Mesodermal cell (in vitro differentiated cells): ENCODE measurements around the gene IQUB.
"Not testable (repeated sequence)": the region's sequence is repeated elsewhere in the genome, so short reads cannot be mapped to it uniquely, and the experiment has no call there.

ENCODE experiments used
- H3K27ac ChIP-seq: 2 replicates; pipeline ENCODE4 v1.7.0; 2013; ENCODE audit warnings: mild to moderate bottlenecking, low read depth, low read length, moderate library complexity; ENCODE audit not compliant: severe bottlenecking
- H3K36me3 ChIP-seq: 2 replicates; pipeline ENCODE4 v1.7.1; 2013; ENCODE audit warnings: mild to moderate bottlenecking, low read length, moderate library complexity; ENCODE audit not compliant: control insufficient read depth, insufficient read depth
- H3K4me1 ChIP-seq: one replicate; pipeline ENCODE4 v1.7.1; 2013; ENCODE audit warnings: mild to moderate bottlenecking, low read length; ENCODE audit not compliant: insufficient read depth, control insufficient read depth, poor library complexity, severe bottlenecking
- H3K4me3 ChIP-seq: 2 replicates; pipeline ENCODE4 v1.7.0; 2013; ENCODE audit warnings: low read length, control low read depth, mild to moderate bottlenecking; ENCODE audit not compliant: insufficient read depth, poor library complexity, severe bottlenecking; ENCODE audit errors: extremely low read depth
- H3K9me3 ChIP-seq: 2 replicates; pipeline ENCODE4 v1.7.1; 2013; ENCODE audit warnings: mild to moderate bottlenecking, low read length, moderate library complexity; ENCODE audit not compliant: control insufficient read depth
- WGBS, 2 experiments: methylation state at CpG; one replicate each; pipeline ENCODE4 v1.1.5; 2013; ENCODE audit warnings: missing lambda C conversion rate in 2 of 2; ENCODE audit not compliant: insufficient coverage in 2 of 2; 5-methylcytosine and 5-hydroxymethylcytosine counted together

The IQUB gene

DNA sequence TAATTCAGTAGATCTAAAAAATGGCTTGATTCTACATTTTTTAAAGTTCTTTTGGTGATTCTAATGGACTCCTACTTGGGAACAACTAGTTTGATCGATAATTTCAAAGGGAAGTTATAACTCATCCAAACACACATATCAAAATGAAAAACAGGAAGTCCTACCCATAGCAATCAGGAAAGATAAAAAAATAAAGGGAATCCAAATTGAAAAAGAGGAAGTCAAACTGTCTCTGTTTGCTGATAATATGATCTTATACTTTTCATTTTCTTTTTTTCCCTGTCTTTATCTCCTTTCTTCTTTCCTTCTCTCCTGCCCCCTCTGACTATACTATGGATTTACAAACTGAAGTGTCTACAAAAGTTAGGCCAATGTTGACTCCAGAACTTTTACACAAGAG is 118.8 kb downstream of the IQUB start:
- H3K36me3 ChIP-seq: no peaks in the 10 kb centered on the region
- no peak overlapping the region for H3K4me3 ChIP-seq
- no peaks in the 10 kb centered on the region for H3K4me1 ChIP-seq
- no CpG with 5 or more reads among the region's 1 CpG for WGBS, 2 experiments
- no peak overlapping the region for H3K27ac ChIP-seq
- H3K9me3 ChIP-seq: peaks cover 9% of the 10 kb centered on the region

DNA sequence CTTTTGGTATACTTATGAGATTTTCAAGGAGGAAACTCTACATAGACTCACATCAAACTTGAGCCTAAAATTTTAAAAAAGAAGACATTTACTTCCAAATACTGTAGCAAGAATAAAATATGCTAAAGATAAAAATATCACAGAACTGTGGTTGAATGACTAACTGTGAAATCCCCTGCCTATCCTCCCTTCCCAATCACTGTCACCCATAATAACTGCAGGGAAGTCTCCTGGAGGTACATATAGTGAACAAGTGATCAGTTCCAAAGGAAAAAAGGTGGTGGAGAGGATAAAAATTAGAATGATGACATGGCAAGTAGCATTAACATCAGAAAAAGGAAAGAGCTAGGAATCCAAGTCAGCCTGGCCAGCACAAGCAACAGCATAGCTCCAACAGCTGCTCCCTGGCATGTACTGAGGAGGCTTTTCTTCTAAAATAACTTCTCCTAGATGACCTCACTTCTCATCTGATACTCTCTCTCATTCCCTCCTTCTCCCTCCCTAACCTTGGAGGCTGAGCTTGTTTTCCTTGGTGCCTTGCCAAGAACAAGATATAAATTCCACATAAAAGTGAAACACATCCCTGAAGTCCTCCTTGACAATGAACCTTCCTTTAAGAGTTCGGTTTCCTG is 124.0 kb downstream of the IQUB start:
- H3K9me3 ChIP-seq: no peaks in the 10 kb centered on the region
- H3K27ac ChIP-seq: no peak overlapping the region
- no peak overlapping the region for H3K4me3 ChIP-seq
- H3K36me3 ChIP-seq: no peaks in the 10 kb centered on the region
- no CpG with 5 or more reads among the region's 1 CpG for WGBS, 2 experiments
- no peaks in the 10 kb centered on the region for H3K4me1 ChIP-seq

DNA sequence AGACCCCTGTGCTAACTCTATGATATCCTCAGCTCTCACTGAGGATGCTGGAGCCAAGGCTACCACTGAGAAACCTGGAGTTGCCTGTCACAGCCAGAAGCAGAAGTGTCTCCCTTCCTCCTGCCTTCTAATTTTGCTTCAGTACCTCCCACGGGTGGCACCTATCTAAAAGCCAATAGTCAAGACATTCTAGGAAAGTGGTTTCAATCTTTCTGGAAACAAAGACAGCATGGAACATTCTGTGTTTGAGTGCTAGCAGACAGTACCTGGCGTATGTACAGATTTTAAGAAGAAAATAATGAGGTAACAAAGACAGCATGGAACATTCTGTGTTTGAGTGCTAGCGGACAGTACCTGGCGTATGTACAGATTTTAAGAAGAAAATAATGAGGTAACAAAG is 126.4 kb downstream of the IQUB start:
- H3K9me3 ChIP-seq, H3K4me3 ChIP-seq, H3K27ac ChIP-seq, H3K36me3 ChIP-seq, H3K4me1 ChIP-seq: not testable (repeated sequence)
- 88 to 100% methylated on average over 1 of the region's 4 CpGs for WGBS, 2 experiments
